Measurements from ENCODE around the gene PRPF31.

DNA sequence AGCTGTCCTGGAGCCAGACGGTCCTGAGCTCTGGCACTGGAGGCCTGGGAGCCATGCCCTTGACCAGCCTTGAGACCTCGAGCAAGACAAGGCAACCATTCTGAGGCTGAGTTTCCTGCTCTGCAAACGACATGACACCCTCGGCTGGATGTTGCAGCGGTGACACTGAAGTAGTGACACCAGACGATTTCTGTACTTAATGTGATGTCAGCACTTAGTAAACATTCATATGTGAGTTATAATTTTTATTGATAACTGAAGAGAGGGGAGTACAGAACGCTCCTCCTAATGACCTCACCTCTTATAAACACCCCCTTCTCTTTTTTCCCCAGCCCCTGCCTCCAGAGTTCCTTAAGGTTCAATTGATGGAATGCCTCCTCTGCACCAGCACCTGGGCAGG is 7.1 kb upstream of the PRPF31 start:
- TF ChIP-seq, protein P1, sequence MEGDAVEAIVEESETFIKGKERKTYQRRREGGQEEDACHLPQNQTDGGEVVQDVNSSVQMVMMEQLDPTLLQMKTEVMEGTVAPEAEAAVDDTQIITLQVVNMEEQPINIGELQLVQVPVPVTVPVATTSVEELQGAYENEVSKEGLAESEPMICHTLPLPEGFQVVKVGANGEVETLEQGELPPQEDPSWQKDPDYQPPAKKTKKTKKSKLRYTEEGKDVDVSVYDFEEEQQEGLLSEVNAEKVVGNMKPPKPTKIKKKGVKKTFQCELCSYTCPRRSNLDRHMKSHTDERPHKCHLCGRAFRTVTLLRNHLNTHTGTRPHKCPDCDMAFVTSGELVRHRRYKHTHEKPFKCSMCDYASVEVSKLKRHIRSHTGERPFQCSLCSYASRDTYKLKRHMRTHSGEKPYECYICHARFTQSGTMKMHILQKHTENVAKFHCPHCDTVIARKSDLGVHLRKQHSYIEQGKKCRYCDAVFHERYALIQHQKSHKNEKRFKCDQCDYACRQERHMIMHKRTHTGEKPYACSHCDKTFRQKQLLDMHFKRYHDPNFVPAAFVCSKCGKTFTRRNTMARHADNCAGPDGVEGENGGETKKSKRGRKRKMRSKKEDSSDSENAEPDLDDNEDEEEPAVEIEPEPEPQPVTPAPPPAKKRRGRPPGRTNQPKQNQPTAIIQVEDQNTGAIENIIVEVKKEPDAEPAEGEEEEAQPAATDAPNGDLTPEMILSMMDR (IDR thresholded peaks at IDR 0.05 in 2 of 3, conservative IDR thresholded peaks at IDR 0.05 in 1 of 3; ENCODE audit: insufficient read depth in 2 of 3, low read depth in 1 of 3, low read length in 3 of 3), result no peak
- TF ChIP-seq ZNF830 (CRISPR knock-in tag; IDR thresholded peaks at IDR 0.05), result no peak
